GM12878 (cell line): ENCODE data around the gene TTC9B. TPM values are rescaled to one million over a fixed set of nuclear protein-coding genes. Genes with fewer than 3 reads are reported as not detected.

Source experiments
- ATAC-seq: fragments of 200-7000 bp; cut with Tn5 transposase; 3 replicates; pipeline ENCODE4 v1.9.1; 2020; ENCODE audit warnings: mild to moderate bottlenecking, moderate library complexity
- BruUV-seq: library from RNA; stranded (reverse); fragments of 400-500 nt; replicated peaks from 2 replicates; lab custom pipeline; 2021; lab: Mats Ljungman, UMichigan
- CTCF ChIA-PET: fragments of 300-600 bp; sonication (Branson Sonifier 250); formaldehyde crosslinking; extraction: SDS; loops from one replicate; lab custom pipeline; 2021; ENCODE audit warnings: inconsistent platforms; lab: Yijun Ruan, JAX
- POLR2A ChIA-PET: fragments of 350-600 bp; formaldehyde crosslinking; extraction: SDS; loops from one replicate; lab custom pipeline; 2021; ENCODE audit warnings: inconsistent platforms; lab: Charles Lee
- RAD21 ChIA-PET: fragments of 300-600 bp; sonication (Branson Sonifier 250); formaldehyde crosslinking; loops from one replicate; lab custom pipeline; 2023; ENCODE audit warnings: antibody characterized with exemption; ENCODE audit not compliant: unreplicated experiment; lab: Charles Lee
- SMC1A ChIA-PET: fragments of 300-600 bp; sonication (Branson Sonifier 250); formaldehyde crosslinking; loops from one replicate; lab custom pipeline; 2023; ENCODE audit not compliant: unreplicated experiment, uncharacterized antibody; lab: Charles Lee
- DNase-seq: peaks from one replicate; pipeline ENCODE4 v3.0.0-alpha.2; 2011; ENCODE audit warnings: low read depth, low spot score
- FAIRE-seq: peaks from 3 replicates; lab custom pipeline; 2011; peaks lifted over from hg19 to GRCh38; lab: Jason Lieb, UNC
- H2AFZ ChIP-seq: 2 replicates; pipeline ENCODE4 v1.6.0; 2011; ENCODE audit warnings: low read depth, low read length, control low read depth; ENCODE audit not compliant: control insufficient read depth
- H3K27ac ChIP-seq: 2 replicates; pipeline ENCODE4 v1.5.1; 2011; ENCODE audit warnings: control low read depth; ENCODE audit not compliant: control insufficient read depth, insufficient read depth
- H3K27me3 ChIP-seq, 2 experiments: replicated peaks in 1 of 2; 2 replicates each; pipeline versions ENCODE4 v1.6.0 to v1.6.1; 2011; ENCODE audit warnings: low read length in 1 of 2; ENCODE audit not compliant: control insufficient read depth in 2 of 2, insufficient read depth in 2 of 2
- H3K36me3 ChIP-seq, 2 experiments: 2 replicates each; pipeline ENCODE4 v1.5.1; 2011; ENCODE audit warnings: low read length in 1 of 2; ENCODE audit not compliant: control insufficient read depth in 2 of 2, insufficient read depth in 2 of 2
- H3K4me1 ChIP-seq: 2 replicates; pipeline ENCODE4 v1.6.1; 2011; ENCODE audit warnings: mild to moderate bottlenecking, low read length, moderate library complexity, mixed read lengths; ENCODE audit not compliant: control insufficient read depth, insufficient read depth
- H3K4me2 ChIP-seq: 2 replicates; pipeline ENCODE4 v1.6.0; 2011; ENCODE audit warnings: control low read depth; ENCODE audit not compliant: control insufficient read depth, insufficient read depth
- H3K4me3 ChIP-seq: fragments of 200-600 bp; sonication (generic); 2 replicates; pipeline ENCODE4 v1.5.1; 2016
- H3K79me2 ChIP-seq: 2 replicates; pipeline ENCODE4 v1.6.0; 2011; ENCODE audit warnings: low read length; ENCODE audit not compliant: control insufficient read depth, insufficient read depth
- H3K9ac ChIP-seq: 2 replicates; pipeline ENCODE4 v1.8.0; 2011; ENCODE audit warnings: low read length, control low read depth, mixed read lengths; ENCODE audit not compliant: control insufficient read depth, insufficient read depth
- H3K9me3 ChIP-seq: replicated peaks from 3 replicates; pipeline ENCODE4 v1.5.1; 2011; ENCODE audit warnings: mild to moderate bottlenecking, low read length; ENCODE audit not compliant: control insufficient read depth, insufficient read depth
- H4K20me1 ChIP-seq: 2 replicates; pipeline ENCODE4 v1.6.0; 2011; ENCODE audit not compliant: control insufficient read depth, insufficient read depth
- CEBPZ ChIP-seq: fragments of 150-350 bp; IDR thresholded peaks from 2 replicates; pipeline ENCODE4 v1.6.1; 2016; ENCODE audit warnings: low read depth, low read length
- GATAD2B ChIP-seq: fragments of 450-650 bp; conservative IDR thresholded peaks from 2 replicates; pipeline ENCODE4 v1.6.1; 2017; ENCODE audit warnings: low read depth, mild to moderate bottlenecking, moderate library complexity
- MXI1 ChIP-seq: fragments of 150-350 bp; IDR thresholded peaks from 2 replicates; pipeline ENCODE4 v1.6.1; 2011; ENCODE audit warnings: low read depth, mild to moderate bottlenecking, inconsistent platforms, low read length, improper control_type of control experiment
- POLR2AphosphoS2 ChIP-seq: IDR thresholded peaks from 2 replicates; pipeline ENCODE4 v1.6.1; 2011; ENCODE audit warnings: low read depth, mild to moderate bottlenecking, low read length, improper control_type of control experiment, moderate library complexity
- SMAD5 ChIP-seq: IDR thresholded peaks from 2 replicates; pipeline ENCODE4 v1.6.1; 2016; ENCODE audit warnings: antibody characterized with exemption, low read depth
- ZBTB40 ChIP-seq: fragments of 450-650 bp; IDR thresholded peaks from 2 replicates; pipeline ENCODE4 v1.6.1; 2016; ENCODE audit warnings: mild to moderate bottlenecking, moderate library complexity, borderline replicate concordance
- ZZZ3 ChIP-seq: IDR thresholded peaks from 2 replicates; pipeline ENCODE4 v1.6.1; 2011; ENCODE audit warnings: low read depth; ENCODE audit not compliant: control insufficient read depth, insufficient read length
- WGBS: methylation state at CpG from one replicate; pipeline ENCODE4 v1.1.6; 2016; ENCODE audit warnings: low lambda C conversion rate; ENCODE audit not compliant: insufficient replicate concordance, insufficient coverage; ENCODE audit errors: missing lambda C conversion rate; 5-methylcytosine and 5-hydroxymethylcytosine counted together
- in situ Hi-C: fragments of 300-500 bp; cut with MboI; formaldehyde crosslinking; loops from 9 replicates; pipeline ENCODE4 v1.14.3; 2018; ENCODE audit warnings: mixed read lengths
- intact Hi-C: fragments of 100-400 bp; cut with micrococcal nuclease; formaldehyde crosslinking; loops from one replicate; pipeline ENCODE4 v1.14.2; 2022; ENCODE audit not compliant: unreplicated experiment
- polyA plus RNA-seq, 11 experiments: library from polyadenylated mRNA; depleted of rRNA in 4 of 11; unstranded in 6 of 11; stranded (reverse) in 5 of 11; fragments of >200 nt; fragmentation: Nextera tagmentation in 4 of 11; fragmentation: Illumina TruSeq in 1 of 11; extraction: Ambion mirVana in 4 of 11; extraction: Trizol in 1 of 11; gene quantifications; 1 replicate in 1 of 11; 2 replicates in 10 of 11; pipeline versions ENCODE4 v1.2.1 to v1.2.3, GENCODE V29; 2011 to 2016; ENCODE audit warnings: inconsistent platforms in 2 of 11, missing spikeins in 2 of 11, low read depth in 1 of 11
- total RNA-seq, 4 experiments: library from RNA; depleted of rRNA in 3 of 4; stranded (reverse); fragments of >200 nt in 3 of 4; fragmentation: Illumina TruSeq in 1 of 4; extraction: Trizol in 1 of 4; gene quantifications; 2 replicates each; pipeline versions ENCODE4 v1.2.1 to v1.2.3, GENCODE V29; 2013 to 2021

Gene TTC9B
- total and polyA plus RNA-seq, 10 of the 15 experiments (the other 5 are each of a cell fraction or from before 2014, with no cell fraction given), result 0.04 to 0.14 (median 0.10) TPM; not detected in 7

GRCh38 chr19:40249201-40249600, 31.0 kb upstream of the TTC9B start:
- no TSS peak for BruUV-seq
- TF ChIP-seq SMAD5, result no peak
- Histone ChIP-seq H3K9me3 (no peaks in the 10 kb centered on the region), H3K36me3 (peaks cover 14 to 15% of the 10 kb centered on the region in 2 experiments; a peak in 3 of 4 replicates), H3K9ac (no peak overlapping the region), H2AFZ (no peak overlapping the region), H3K4me3 (no peak overlapping the region), H3K27ac (no peak overlapping the region), H3K27me3 (no peaks in the 10 kb centered on the region), H4K20me1 (no peaks in the 10 kb centered on the region), H3K79me2 (peaks cover 2% of the 10 kb centered on the region; the same call in 1 of the 2 replicates), H3K4me2 (no peak overlapping the region), H3K4me1 (no peaks in the 10 kb centered on the region)
- FAIRE-seq (no peak), DNase-seq (no peak), ATAC-seq (no peak)
- 76% methylated on average over 10 of the region's 10 CpGs for WGBS
- ChIA-PET CTCF (interaction anchor here (1.1 kb wide), 1 partner anchor 25 kb away, joined by 3 read pairs; no protein-coding TSS in a partner anchor), POLR2A (no interaction called here), RAD21 (no interaction called here), SMC1A (no interaction called here)
- in situ Hi-C loops, result no loop called here
- intact Hi-C loops, result no loop called here

- Histone ChIP-seq H3K4me1 (no peaks in the 10 kb centered on the region), H3K9ac (no peak overlapping the region), H2AFZ (no peak overlapping the region), H3K4me2 (no peak overlapping the region), H3K27ac (no peak overlapping the region), H3K27me3 (no peaks in the 10 kb centered on the region), H4K20me1 (no peaks in the 10 kb centered on the region), H3K4me3 (no peak overlapping the region), H3K36me3 (peaks cover 7 to 14% of the 10 kb centered on the region in 2 experiments; a peak in 3 of 4 replicates), H3K9me3 (no peaks in the 10 kb centered on the region), H3K79me2 (peaks cover 2% of the 10 kb centered on the region; the same call in 1 of the 2 replicates)
- FAIRE-seq, result no peak
- POLR2A ChIA-PET, result no interaction called here
- no TSS peak for BruUV-seq
- no peak for ATAC-seq
- no peak for DNase-seq
- CTCF ChIA-PET, result no interaction called here
- WGBS, result 90% methylated on average over 12 of the region's 12 CpGs
- in situ Hi-C loops (no loop called here), intact Hi-C loops (no loop called here)
- TF ChIP-seq CEBPZ (no peak), MXI1 (no peak), GATAD2B (no peak), ZZZ3 (no peak), ZBTB40 (no peak), POLR2AphosphoS2 (no peak)
- RAD21 ChIA-PET, result no interaction called here
- SMC1A ChIA-PET, result no interaction called here
Observed at GRCh38 chr19:40247735-40248262, 29.6 kb upstream of the TTC9B start.
